D341Med (cell line): ENCODE results near the gene AHSG.
"Not testable (repeated sequence)": the region's sequence is repeated elsewhere in the genome, so short reads cannot be mapped to it uniquely, and the experiment has no call there.

Experiments
- DNase-seq: peaks from one replicate; pipeline ENCODE4 v3.0.0; 2012; ENCODE audit warnings: low spot score

Gene AHSG

GRCh38 chr3:186618318-186618938 lies 5.6 kb downstream of the AHSG start:
- DNase-seq = no peak

GRCh38 chr3:186619787-186620212 lies 6.9 kb downstream of the AHSG start:
- no peak for DNase-seq

- DNase-seq = no peak
These were observed 7.6 kb downstream of the AHSG start for GRCh38 chr3:186620213-186621092.

- DNase-seq = no peak
These were observed 9.2 kb downstream of the AHSG start for GRCh38 chr3:186621894-186622650.

GRCh38 chr3:186622651-186623310 lies 9.9 kb downstream of the AHSG start:
- no peak for DNase-seq

- no peak for DNase-seq
These were observed 11.7 kb downstream of the AHSG start for GRCh38 chr3:186624598-186624997.

GRCh38 chr3:186625600-186626042 lies 12.8 kb downstream of the AHSG start:
- DNase-seq = no peak

- DNase-seq = no peak
These were observed 13.5 kb downstream of the AHSG start for GRCh38 chr3:186626254-186626847.

GRCh38 chr3:186627852-186628414 lies 15.1 kb downstream of the AHSG start:
- DNase-seq = no peak

- DNase-seq = no peak
These were observed 15.9 kb downstream of the AHSG start for GRCh38 chr3:186628756-186629155.

GRCh38 chr3:186630950-186631641 lies 18.2 kb downstream of the AHSG start:
- no peak for DNase-seq

- DNase-seq = no peak
These were observed 20.6 kb downstream of the AHSG start for GRCh38 chr3:186633481-186633880.

GRCh38 chr3:186634207-186634606 lies 21.3 kb downstream of the AHSG start:
- not testable (repeated sequence) for DNase-seq

- DNase-seq = no peak
These were observed 22.7 kb downstream of the AHSG start for GRCh38 chr3:186635532-186635931.

- no peak for DNase-seq
These were observed 23.7 kb downstream of the AHSG start for GRCh38 chr3:186636536-186636935.

GRCh38 chr3:186637686-186638085 lies 24.8 kb downstream of the AHSG start:
- DNase-seq = no peak

GRCh38 chr3:186638259-186638658 lies 25.4 kb downstream of the AHSG start:
- no peak for DNase-seq

GRCh38 chr3:186639778-186640472 lies 27.1 kb downstream of the AHSG start, which contains the start of gene FETUB:
Gene FETUB, plus strand, starts transcription at chr3:186640399. Its CDS starts 62 bp downstream, at chr3:186640461.
- no peak for DNase-seq

GRCh38 chr3:186640473-186640818 lies 27.6 kb downstream of the AHSG start:
- DNase-seq = no peak

- no peak for DNase-seq
These were observed 28.1 kb downstream of the AHSG start for GRCh38 chr3:186640929-186641328.
